ENCODE data around the gene NDUFB3. TPM values are rescaled to one million over a fixed set of nuclear protein-coding genes. Genes with fewer than 3 reads are reported as not detected.
"Not testable (repeated sequence)": the region's sequence is repeated elsewhere in the genome, so short reads cannot be mapped to it uniquely, and the experiment has no call there.

NDUFB3 gene
- total RNA-seq, 1 experiment from 2014 or later, result 45.7 TPM

DNA sequence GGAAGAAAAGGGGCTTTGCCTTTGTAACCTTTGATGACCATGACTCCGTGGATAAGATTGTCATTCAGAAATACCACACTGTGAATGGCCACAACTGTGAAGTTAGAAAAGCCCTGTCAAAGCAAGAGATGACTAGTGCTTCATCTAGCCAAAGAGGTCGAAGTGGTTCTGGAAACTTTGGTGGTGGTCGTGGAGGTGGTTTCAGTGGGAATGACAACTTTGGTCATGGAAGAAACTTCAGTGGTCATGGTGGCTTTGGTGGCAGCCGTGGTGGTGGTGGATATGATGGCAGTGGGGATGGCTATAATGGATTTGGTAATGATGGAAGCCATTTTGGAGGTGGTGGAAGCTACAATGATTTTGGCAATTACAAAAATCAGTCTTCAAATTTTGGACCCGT is 8.3 kb upstream of the NDUFB3 start:
- DNase-seq; H3K36me3 ChIP-seq (replicated peaks; ENCODE audit: control insufficient read depth, insufficient read depth, low read length); H3K27me3 ChIP-seq (ENCODE audit: control insufficient read depth, insufficient read depth, low read length); H3K4me3 ChIP-seq (ENCODE audit: insufficient read depth, low read depth, low read length): not testable (repeated sequence)

DNA sequence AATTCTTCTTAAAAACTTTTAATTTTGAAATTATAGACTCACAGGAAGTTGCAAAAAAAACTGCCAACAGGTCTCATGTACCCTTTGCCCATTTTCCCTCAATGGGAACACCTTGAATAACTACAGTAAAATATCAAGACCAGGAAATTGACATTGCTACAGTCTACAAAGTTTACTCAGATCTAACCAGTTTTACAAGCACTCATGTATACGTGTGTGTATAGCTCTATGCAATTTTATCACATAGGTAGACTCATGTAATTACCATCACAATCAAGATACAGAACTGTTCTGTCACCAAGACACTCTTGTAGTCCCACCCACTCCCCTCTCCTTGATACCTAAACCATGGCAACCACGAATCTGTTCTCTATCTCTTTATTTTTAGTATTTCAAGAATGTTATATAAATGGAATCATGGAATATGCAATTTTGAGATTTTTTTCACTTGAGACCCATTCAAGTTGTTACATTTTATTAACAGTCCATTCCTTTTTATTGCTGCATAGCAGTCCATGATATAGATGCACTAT is 6.9 kb upstream of the NDUFB3 start:
- Histone ChIP-seq H3K27me3 (ENCODE audit: control insufficient read depth, insufficient read depth, low read length) (no peaks in the 10 kb centered on the region), H3K4me3 (ENCODE audit: insufficient read depth, low read depth, low read length) (no peak overlapping the region), H3K36me3 (replicated peaks; ENCODE audit: control insufficient read depth, insufficient read depth, low read length) (no peaks in the 10 kb centered on the region)
- DNase-seq, result no peak

DNA sequence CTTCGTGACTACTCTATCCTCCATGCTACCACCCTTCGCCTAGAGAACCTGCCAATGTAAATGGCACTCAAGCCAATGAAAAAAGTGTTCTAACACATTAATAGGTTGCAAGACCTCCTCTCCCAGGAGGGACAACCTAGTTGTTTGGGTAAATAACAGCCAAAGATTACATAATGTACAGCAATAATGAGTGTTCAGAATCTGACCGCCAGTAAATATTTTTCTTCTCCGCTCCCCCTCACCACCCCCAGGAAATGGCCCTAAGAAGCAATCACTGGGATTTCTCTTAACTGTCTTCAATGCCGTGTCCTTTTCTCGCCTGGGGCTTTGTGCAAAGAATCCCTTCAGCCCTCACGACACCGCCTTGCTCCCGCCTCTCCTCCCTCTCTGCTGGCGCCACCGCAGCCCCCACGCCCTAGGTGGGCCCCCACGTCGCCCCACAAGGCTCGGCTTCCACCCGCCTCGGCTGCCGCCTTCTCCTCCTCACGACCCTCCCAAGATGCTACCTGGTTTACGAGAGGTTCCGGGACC is 788 bp upstream of the NDUFB3 start:
- peak; percentile 13 for DNase-seq
- Histone ChIP-seq H3K27me3 (ENCODE audit: control insufficient read depth, insufficient read depth, low read length) (no peaks in the 10 kb centered on the region), H3K36me3 (replicated peaks; ENCODE audit: control insufficient read depth, insufficient read depth, low read length) (no peaks in the 10 kb centered on the region), H3K4me3 (ENCODE audit: insufficient read depth, low read depth, low read length) (peak overlapping the region; percentile 60)

DNA sequence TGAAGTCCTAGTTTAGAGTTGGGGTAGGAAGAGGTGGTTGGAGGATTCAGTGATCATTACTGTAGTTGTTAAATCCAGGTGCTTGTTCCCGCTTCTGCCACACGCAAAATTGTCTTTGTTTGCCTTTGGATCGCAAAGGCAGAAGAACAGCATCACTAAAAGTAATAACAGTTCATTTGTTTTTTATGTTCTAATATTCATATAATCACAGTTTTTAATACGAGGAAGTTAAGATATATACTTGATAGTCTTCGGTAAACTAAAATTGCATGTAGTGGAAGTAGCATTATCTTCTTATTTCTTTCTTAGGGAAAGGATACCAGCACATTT is 365 bp downstream of the NDUFB3 start:
- H3K4me3 ChIP-seq (ENCODE audit: insufficient read depth, low read depth, low read length), result peak overlapping the region; percentile 60
- no peak for DNase-seq
- no peaks in the 10 kb centered on the region for H3K27me3 ChIP-seq (ENCODE audit: control insufficient read depth, insufficient read depth, low read length)

DNA sequence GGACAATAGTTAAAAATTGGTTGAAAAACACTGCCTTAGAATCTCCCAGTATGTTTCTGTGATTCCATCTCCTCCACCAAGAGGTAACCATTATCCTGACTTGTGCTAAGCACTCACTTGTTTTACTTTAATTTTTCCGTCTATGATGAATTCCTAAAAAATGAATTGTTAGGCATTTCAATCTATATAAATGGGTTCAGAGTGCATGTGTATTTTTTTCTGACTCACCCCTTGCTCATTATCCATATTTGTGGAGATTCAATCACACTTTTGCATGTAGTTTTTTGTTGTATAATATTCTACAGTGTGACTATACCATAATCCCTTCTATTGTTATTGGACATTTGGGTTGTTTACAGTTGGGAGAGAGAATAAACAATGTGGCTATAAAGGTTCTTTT is 1.3 kb downstream of the NDUFB3 start:
- Histone ChIP-seq H3K36me3 (replicated peaks; ENCODE audit: control insufficient read depth, insufficient read depth, low read length) (no peaks in the 10 kb centered on the region), H3K27me3 (ENCODE audit: control insufficient read depth, insufficient read depth, low read length) (no peaks in the 10 kb centered on the region), H3K4me3 (ENCODE audit: insufficient read depth, low read depth, low read length) (no peak overlapping the region)
- DNase-seq, result no peak

More for the DNA sequence above, 365 bp downstream of the NDUFB3 start:
- no peaks in the 10 kb centered on the region for H3K36me3 ChIP-seq (replicated peaks; ENCODE audit: control insufficient read depth, insufficient read depth, low read length)

DNA sequence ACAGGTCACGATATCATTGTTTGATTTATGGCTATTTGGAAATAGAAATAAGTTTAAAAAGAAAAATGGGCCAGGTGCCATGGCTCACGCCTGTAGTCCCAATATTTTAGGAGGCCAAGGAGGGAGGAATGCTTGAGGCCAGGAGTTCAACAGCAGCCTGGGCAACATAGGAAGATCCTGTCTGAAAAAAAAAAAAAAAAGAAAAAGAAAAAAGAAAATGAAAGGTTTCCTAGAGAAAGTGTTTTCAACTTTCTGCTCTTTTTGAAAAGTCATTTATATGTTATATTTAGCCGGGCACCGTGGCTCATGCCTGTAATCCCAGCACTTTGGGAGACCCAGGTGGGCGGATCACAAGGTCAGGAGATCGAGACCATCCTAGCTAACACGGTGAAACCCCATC is 3.2 kb downstream of the NDUFB3 start:
- DNase-seq, result no peak
- Histone ChIP-seq H3K36me3 (replicated peaks; ENCODE audit: control insufficient read depth, insufficient read depth, low read length) (no peaks in the 10 kb centered on the region), H3K4me3 (ENCODE audit: insufficient read depth, low read depth, low read length) (no peak overlapping the region), H3K27me3 (ENCODE audit: control insufficient read depth, insufficient read depth, low read length) (no peaks in the 10 kb centered on the region)

DNA sequence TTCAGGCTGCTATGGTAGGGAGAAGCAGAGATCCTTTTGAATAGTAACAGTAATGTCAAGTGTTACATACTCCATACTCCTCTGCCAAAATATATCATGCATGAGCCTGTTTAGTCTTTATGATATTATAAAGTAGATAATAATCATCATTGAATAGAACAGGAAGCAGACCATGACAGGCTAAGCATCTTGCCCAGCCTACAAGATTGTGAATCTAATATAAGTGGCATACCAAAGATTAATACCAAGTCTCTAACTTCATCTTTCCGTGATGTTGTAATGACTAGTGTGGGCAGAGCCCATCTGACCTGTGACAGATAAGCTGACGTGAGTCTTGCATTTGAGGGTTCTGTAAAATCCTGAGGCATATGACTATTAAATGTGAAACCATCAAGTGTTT is 13.1 kb downstream of the NDUFB3 start:
- no peaks in the 10 kb centered on the region for H3K27me3 ChIP-seq (ENCODE audit: control insufficient read depth, insufficient read depth, low read length)
- DNase-seq, result no peak
- H3K4me3 ChIP-seq (ENCODE audit: insufficient read depth, low read depth, low read length), result no peak overlapping the region
- no peaks in the 10 kb centered on the region; the same call in 1 of the 2 replicates for H3K36me3 ChIP-seq (replicated peaks; ENCODE audit: control insufficient read depth, insufficient read depth, low read length)

DNA sequence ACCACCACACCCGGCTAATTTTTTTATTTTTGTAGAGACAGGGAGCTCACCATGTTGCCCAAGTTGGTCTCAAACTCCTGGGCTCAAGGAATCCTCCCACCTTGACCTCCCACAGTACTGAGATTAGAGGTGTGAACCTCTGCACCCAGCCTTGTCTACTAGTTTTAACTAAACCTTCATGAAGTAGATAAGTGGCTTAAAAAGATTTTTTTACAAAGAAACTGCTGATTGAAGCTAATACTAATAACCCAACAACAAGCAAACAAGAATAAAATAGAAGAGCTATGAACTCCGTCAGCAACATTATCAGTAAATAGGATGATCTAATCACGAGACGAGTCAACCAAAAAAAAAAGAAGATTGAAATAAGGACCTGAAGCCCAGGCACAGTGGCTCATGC is 18.8 kb downstream of the NDUFB3 start:
- no peaks in the 10 kb centered on the region for H3K36me3 ChIP-seq (replicated peaks; ENCODE audit: control insufficient read depth, insufficient read depth, low read length)
- no peaks in the 10 kb centered on the region for H3K27me3 ChIP-seq (ENCODE audit: control insufficient read depth, insufficient read depth, low read length)
- DNase-seq, result no peak
- H3K4me3 ChIP-seq (ENCODE audit: insufficient read depth, low read depth, low read length), result no peak overlapping the region

DNA sequence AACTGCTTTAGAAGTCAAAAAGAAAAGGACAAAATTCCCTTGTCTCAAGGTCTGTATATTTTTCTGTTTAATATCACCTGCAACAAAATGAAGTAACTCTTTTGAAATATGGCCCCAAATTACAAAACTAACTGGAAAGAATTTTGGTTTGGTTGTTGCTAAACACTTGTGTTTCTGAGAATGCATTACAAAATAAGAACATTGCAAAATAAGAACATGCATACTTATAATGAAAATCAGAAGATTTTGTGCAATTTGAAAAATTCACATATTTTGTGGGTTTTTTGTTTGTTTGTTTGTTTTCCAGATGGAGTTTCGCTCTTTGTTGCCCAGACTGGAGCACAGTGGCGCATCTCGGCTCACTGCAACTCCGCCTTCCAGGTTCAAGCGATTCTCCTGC is 21.8 kb downstream of the NDUFB3 start:
- Histone ChIP-seq H3K27me3 (ENCODE audit: control insufficient read depth, insufficient read depth, low read length) (no peaks in the 10 kb centered on the region), H3K36me3 (replicated peaks; ENCODE audit: control insufficient read depth, insufficient read depth, low read length) (no peaks in the 10 kb centered on the region), H3K4me3 (ENCODE audit: insufficient read depth, low read depth, low read length) (no peak overlapping the region)
- no peak for DNase-seq

DNA sequence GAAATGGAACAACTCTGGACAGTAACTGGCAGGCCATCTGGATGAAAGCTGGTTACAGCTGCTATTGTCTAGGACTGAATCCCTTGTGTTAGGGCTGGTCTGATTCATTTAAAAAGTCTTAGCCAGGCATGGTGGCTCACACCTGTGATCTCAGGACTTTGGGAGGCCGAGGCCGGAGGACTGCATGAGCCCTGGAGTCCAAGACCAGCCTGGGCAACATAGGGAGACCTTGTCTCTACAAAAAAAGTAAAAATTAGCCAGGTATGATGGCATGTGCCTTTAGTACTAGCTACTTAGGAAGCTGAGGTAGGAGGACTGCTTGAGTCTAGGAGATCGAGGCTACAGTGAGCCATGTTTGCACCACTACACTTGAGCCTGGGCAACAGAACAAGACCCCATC is 28.7 kb downstream of the NDUFB3 start:
- Histone ChIP-seq H3K4me3 (ENCODE audit: insufficient read depth, low read depth, low read length) (no peak overlapping the region), H3K36me3 (replicated peaks; ENCODE audit: control insufficient read depth, insufficient read depth, low read length) (no peaks in the 10 kb centered on the region), H3K27me3 (ENCODE audit: control insufficient read depth, insufficient read depth, low read length) (no peaks in the 10 kb centered on the region)
- DNase-seq, result no peak

DNA sequence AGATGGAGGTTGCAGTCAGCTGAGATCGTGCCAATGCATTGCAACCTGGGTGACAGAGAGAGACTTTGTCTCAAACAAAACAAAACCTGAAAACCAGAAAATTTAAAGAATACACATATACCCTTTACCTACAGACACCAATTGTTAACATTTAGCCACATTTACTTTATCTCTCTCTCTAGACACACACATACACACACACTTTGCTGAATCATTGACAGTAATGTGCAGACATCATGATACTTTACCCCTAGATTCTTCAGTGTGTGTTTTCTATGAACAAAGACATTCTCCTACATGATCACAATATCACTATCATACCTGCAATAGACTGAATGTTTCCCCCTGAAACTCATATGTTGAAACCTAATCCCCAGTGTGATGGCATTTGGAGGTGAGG is 34.0 kb downstream of the NDUFB3 start:
- H3K36me3 ChIP-seq (replicated peaks; ENCODE audit: control insufficient read depth, insufficient read depth, low read length), result no peaks in the 10 kb centered on the region
- no peak overlapping the region for H3K4me3 ChIP-seq (ENCODE audit: insufficient read depth, low read depth, low read length)
- no peaks in the 10 kb centered on the region for H3K27me3 ChIP-seq (ENCODE audit: control insufficient read depth, insufficient read depth, low read length)
- no peak for DNase-seq

DNA sequence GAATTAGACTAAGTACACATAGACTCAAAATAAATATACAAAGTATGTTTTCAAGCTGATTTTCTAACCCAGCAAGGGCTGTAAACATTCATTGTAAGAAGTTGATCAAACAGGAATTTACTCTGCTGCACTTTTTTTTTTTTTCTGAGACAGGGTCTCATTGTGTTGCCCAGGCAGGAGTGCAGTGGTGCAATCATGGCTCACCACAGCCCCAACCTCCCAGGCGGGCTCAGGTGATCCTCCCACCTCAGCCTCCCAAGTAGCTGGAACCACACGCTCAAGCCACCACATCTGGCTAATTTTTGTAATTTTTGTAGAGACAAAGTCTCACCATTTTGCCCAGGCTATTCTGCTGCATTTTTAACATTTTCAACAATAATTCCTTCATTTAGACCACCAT is 35.8 kb downstream of the NDUFB3 start:
- Histone ChIP-seq H3K4me3 (ENCODE audit: insufficient read depth, low read depth, low read length) (no peak overlapping the region), H3K36me3 (replicated peaks; ENCODE audit: control insufficient read depth, insufficient read depth, low read length) (no peaks in the 10 kb centered on the region)
- DNase-seq, result no peak

DNA sequence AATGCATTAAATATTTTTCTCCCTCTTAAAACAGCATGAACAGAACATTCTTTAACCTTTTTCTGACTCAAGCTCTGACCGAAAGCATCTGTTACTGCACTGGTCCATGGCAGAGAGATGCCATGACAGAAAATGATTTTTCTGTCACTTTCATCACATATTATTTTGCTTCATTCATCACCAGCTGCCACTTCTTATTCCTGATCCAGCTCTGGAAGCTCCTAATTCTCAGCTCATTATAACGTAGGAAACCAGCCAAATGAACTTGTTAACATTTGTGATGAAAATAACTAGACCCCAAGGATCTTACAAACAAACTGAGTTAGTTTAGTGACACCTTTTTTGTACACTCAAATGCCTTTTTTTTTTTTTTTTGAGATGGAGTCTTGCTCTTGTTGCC is 36.5 kb downstream of the NDUFB3 start:
- Histone ChIP-seq H3K27me3 (ENCODE audit: control insufficient read depth, insufficient read depth, low read length) (no peaks in the 10 kb centered on the region), H3K36me3 (replicated peaks; ENCODE audit: control insufficient read depth, insufficient read depth, low read length) (no peaks in the 10 kb centered on the region), H3K4me3 (ENCODE audit: insufficient read depth, low read depth, low read length) (no peak overlapping the region)
- no peak for DNase-seq

More for the DNA sequence above, 35.8 kb downstream of the NDUFB3 start:
- H3K27me3 ChIP-seq (ENCODE audit: control insufficient read depth, insufficient read depth, low read length), result no peaks in the 10 kb centered on the region

DNA sequence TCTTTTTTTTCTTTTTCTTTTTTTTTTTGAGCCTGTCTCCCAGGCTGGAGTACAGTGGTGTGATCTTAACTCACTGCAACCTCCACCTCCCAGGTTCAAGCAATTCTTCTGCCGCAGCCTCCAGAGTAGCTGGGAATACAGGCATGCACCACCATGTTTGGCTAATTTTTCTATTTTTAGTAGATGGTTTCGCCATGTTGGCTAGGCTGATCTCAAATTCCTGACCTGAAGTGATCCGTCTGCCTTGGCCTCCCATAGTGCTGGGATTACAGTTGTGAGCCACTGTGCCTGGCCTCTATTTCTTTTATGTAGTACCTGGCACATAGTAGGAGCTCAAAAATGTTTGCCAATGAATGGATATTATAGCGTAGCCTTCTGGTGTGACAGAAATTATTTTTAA is 37.4 kb downstream of the NDUFB3 start:
- Histone ChIP-seq H3K36me3 (replicated peaks; ENCODE audit: control insufficient read depth, insufficient read depth, low read length) (no peaks in the 10 kb centered on the region), H3K4me3 (ENCODE audit: insufficient read depth, low read depth, low read length) (no peak overlapping the region), H3K27me3 (ENCODE audit: control insufficient read depth, insufficient read depth, low read length) (no peaks in the 10 kb centered on the region)
- DNase-seq, result no peak

DNA sequence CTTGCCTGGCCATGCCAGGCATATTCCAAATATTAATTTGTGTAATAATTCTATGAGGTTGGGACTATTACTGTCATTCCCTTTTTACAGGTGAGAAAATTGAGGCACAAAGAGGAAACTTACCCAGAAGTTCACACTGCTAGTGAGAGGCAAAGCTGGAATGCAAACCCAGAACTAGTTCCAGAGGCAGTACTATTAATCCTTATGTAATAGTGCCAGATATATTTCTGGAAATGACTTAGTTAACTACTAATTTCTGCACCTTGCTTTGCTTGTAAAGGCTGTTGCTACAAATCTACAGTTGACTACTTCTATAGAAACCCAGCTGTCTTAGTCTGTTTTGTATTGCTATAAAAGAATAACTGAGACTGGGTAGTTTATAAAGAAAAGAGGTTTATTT is 38.8 kb downstream of the NDUFB3 start:
- Histone ChIP-seq H3K4me3 (ENCODE audit: insufficient read depth, low read depth, low read length) (no peak overlapping the region), H3K27me3 (ENCODE audit: control insufficient read depth, insufficient read depth, low read length) (no peaks in the 10 kb centered on the region), H3K36me3 (replicated peaks; ENCODE audit: control insufficient read depth, insufficient read depth, low read length) (no peaks in the 10 kb centered on the region)
- DNase-seq, result no peak

DNA sequence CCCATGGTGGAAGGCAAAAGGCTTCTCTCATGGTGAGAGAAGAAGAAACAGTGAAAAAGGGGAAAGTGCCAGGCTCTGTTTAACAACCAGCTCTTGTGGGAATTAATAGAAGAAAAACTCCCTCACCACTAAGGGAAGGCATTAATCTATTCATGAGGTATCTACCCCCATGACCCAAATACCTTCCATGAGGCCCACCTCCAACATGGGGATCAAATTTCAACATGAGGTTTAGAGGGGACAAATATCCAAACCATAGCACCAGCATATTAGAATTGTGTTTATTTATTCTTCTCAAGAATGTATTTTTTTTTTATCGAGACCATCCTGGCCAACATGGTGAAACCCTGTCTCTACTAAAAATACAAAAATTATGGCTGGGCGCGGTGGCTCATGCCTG is 39.3 kb downstream of the NDUFB3 start:
- H3K4me3 ChIP-seq (ENCODE audit: insufficient read depth, low read depth, low read length), result no peak overlapping the region
- H3K36me3 ChIP-seq (replicated peaks; ENCODE audit: control insufficient read depth, insufficient read depth, low read length), result no peaks in the 10 kb centered on the region
- no peaks in the 10 kb centered on the region for H3K27me3 ChIP-seq (ENCODE audit: control insufficient read depth, insufficient read depth, low read length)
- no peak for DNase-seq

All from H7 (cell line).